Ovary (tissue), 9 donors: ENCODE measurements around the gene ALDH1A1. TPM values are rescaled to one million over a fixed set of nuclear protein-coding genes. Genes with fewer than 3 reads are reported as not detected.

ENCODE experiments used
- DNase-seq, 5 donors: peaks; one replicate each; pipeline ENCODE4 v3.0.0-alpha.2; 2019 to 2020
- H3K27ac ChIP-seq, 2 donors: fragments of 200-600 bp; one replicate each; pipeline versions ENCODE4 v1.5.1 to v1.8.0; 2019 to 2022
- H3K27me3 ChIP-seq: fragments of 200-600 bp; one replicate; pipeline ENCODE4 v1.8.0; 2022
- H3K36me3 ChIP-seq: fragments of 200-600 bp; sonication (generic); one replicate; pipeline ENCODE4 v1.5.1; 2019
- H3K4me1 ChIP-seq: one replicate; pipeline ENCODE4 v1.8.1; 2013; ENCODE audit warnings: mild to moderate bottlenecking, moderate library complexity; ENCODE audit not compliant: insufficient read depth
- H3K4me3 ChIP-seq: fragments of 200-600 bp; sonication (generic); one replicate; pipeline ENCODE4 v1.5.1; 2017
- H3K9me3 ChIP-seq, 2 donors: fragments of 200-600 bp in 1 of 2; sonication (generic) in 1 of 2; one replicate each; pipeline versions ENCODE4 v1.5.1 to v1.8.1; 2013 to 2019; ENCODE audit warnings: mild to moderate bottlenecking in 1 of 2, moderate library complexity in 1 of 2
- EP300 ChIP-seq: sonication (generic); formaldehyde crosslinking; IDR thresholded peaks from one replicate; pipeline ENCODE4 v1.6.1; 2017; ENCODE audit warnings: antibody characterized with exemption
- POLR2A ChIP-seq: fragments of 450-650 bp; IDR thresholded peaks from one replicate; pipeline ENCODE4 v1.6.1; 2017; ENCODE audit warnings: antibody characterized with exemption, mild to moderate bottlenecking, moderate library complexity
- WGBS, 3 donors: extraction: QIAGEN DNeasy Blood & Tissue Kit in 1 of 3; methylation state at CpG; one replicate each; pipeline versions ENCODE4 v1.1.5 to v1.1.7; 2013 to 2017; 5-methylcytosine and 5-hydroxymethylcytosine counted together
- intact Hi-C, 4 donors: fragments of 100-400 bp; cut with DNase I; formaldehyde crosslinking; loops; one replicate each; pipeline versions ENCODE4 v1.11.0 to v1.15.1; 2022 to 2023
- polyA plus RNA-seq, 2 donors: library from polyadenylated mRNA; stranded (reverse); fragments of 200-250 nt in 1 of 2; fragments of 350-450 nt in 1 of 2; fragmentation: Illumina TruSeq in 1 of 2; extraction: RNeasy Lipid Tissue Mini Kit (QIAGEN cat#74804) in 1 of 2; gene quantifications; one replicate each; pipeline ENCODE4 v1.2.3, GENCODE V29; 2013 to 2014
- total RNA-seq, 7 donors: library from RNA; depleted of rRNA in 2 of 7; stranded (reverse); fragments of >200 nt in 2 of 7; fragmentation: NEBNext Ultra II Directional in 3 of 7; extraction: Animal tissue kit (Norgen Biotek cat#: 25700) in 3 of 7; gene quantifications; one replicate each; pipeline versions ENCODE4 v1.1.0 to v1.2.4, GENCODE V29; 2016 to 2023
- TF ChIP-seq, protein P1 (sequence below), 3 donors: fragments of 450-650 bp in 2 of 3; fragments of 200-600 bp in 1 of 3; IDR thresholded peaks; one replicate each; pipeline versions ENCODE4 v1.5.1 to v1.8.0; 2016 to 2022; ENCODE audit warnings: antibody characterized with exemption in 3 of 3, mild to moderate bottlenecking in 1 of 3
- donor health status: DM: no; HTN: no; CAD: no; lungs with moderate emphysema.
- donor health status: DM: no; HTN: no; CAD: no.
- donor health status: Bipolar disorder and iron deficiency.
- donor health status: DM: yes; HTN: yes; CAD: no.
- donor health status: DM: no; HTN: no; CAD: no.
- donor health status: DM: yes; HTN: yes; CAD: no.

ALDH1A1 gene
- total and polyA plus RNA-seq, 9 donors, result 116 to 301 (median 184) TPM

DNA sequence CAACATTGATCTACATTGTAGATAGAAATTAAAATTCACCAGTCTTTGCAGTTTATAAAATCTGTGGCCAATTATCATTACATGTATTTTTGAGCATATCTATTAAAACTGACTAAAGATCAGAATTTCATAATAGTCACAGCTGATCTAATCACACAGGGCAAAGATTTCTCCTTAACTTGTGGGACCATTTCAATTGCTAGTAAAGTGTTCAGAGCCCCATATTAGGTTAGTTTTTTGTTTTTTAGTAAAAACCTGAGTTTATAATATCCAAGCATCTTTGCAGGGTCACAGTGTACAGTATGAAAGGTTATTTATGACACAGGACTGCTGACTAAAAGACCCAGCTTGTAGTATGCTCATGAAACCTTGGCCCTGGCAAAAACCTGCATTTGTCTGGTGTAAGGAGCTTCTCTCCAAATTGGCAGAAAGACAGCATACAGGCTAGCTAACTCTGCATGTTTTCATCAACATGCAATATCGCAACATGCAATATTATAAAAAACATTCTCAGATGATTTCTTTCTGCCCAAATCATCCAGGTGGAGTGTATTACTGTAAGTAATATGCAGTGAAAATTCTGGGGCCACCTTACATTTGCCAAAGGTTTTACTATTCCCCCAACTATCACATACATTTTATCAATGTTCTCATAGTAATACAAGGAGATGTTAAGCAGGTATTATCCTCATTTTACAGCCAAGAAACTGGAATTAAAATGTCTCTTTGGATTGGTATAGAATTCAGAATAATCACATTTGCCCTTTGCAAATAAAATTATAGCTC is 37.7 kb upstream of the ALDH1A1 start:
- 62 to 77% (median 63%) methylated on average over 1 of the region's 1 CpG for WGBS, 3 donors
- no peak for DNase-seq
- Histone ChIP-seq H3K4me3 (no peak overlapping the region), H3K4me1 (no peaks in the 10 kb centered on the region), H3K27me3 (no peaks in the 10 kb centered on the region), H3K27ac (no peak overlapping the region), H3K36me3 (no peaks in the 10 kb centered on the region), H3K9me3 (no peaks in the 10 kb centered on the region)
- TF ChIP-seq, protein P1, sequence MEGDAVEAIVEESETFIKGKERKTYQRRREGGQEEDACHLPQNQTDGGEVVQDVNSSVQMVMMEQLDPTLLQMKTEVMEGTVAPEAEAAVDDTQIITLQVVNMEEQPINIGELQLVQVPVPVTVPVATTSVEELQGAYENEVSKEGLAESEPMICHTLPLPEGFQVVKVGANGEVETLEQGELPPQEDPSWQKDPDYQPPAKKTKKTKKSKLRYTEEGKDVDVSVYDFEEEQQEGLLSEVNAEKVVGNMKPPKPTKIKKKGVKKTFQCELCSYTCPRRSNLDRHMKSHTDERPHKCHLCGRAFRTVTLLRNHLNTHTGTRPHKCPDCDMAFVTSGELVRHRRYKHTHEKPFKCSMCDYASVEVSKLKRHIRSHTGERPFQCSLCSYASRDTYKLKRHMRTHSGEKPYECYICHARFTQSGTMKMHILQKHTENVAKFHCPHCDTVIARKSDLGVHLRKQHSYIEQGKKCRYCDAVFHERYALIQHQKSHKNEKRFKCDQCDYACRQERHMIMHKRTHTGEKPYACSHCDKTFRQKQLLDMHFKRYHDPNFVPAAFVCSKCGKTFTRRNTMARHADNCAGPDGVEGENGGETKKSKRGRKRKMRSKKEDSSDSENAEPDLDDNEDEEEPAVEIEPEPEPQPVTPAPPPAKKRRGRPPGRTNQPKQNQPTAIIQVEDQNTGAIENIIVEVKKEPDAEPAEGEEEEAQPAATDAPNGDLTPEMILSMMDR (IDR thresholded peaks at IDR 0.05), result no peak
- TF ChIP-seq POLR2A (no peak), EP300 (no peak)
- intact Hi-C loops, result no loop called here

DNA sequence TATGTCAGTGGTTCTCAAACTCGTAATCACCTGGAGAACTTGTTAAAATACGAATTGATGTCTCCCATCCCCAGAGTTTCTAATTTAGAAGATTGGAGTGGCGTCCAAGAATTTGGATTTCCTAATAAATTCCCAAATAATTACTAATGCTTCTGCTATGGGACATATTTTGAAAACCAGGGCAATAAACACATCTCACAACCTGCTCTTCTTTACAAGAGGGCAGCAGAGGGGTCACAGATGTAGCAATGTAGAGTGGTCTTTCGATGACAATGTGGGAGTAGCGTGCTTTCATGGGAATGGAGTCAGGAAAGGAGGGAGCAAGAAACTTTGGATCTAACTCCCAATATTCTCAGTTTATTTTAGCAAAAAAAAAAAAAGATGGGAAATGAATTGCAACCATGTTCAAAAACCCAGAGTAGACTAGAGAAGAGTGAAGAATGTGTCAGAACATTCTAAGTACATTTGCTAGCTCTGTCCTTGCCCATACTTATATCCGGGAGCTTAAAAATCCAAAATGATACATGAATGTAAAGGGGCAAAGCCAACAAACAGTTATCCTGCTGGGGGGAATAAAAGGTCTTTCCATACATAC is 33.8 kb upstream of the ALDH1A1 start:
- peak in 1 of 5 donors; percentile 20 for DNase-seq
- intact Hi-C loops, result no loop called here
- TF ChIP-seq POLR2A (no peak), EP300 (no peak)
- TF ChIP-seq, protein P1 (IDR thresholded peaks at IDR 0.05), result no peak
- whole genome bisulfite sequencing, 3 donors, result 86 to 92% (median 88%) methylated on average over 6 of the region's 6 CpGs
- H3K36me3 ChIP-seq, result no peaks in the 10 kb centered on the region
- H3K4me1 ChIP-seq, result no peaks in the 10 kb centered on the region
- H3K9me3 ChIP-seq, result no peaks in the 10 kb centered on the region
- H3K4me3 ChIP-seq, result no peak overlapping the region
- no peaks in the 10 kb centered on the region for H3K27me3 ChIP-seq
- H3K27ac ChIP-seq, result no peak overlapping the region

- no peak overlapping the region for H3K4me3 ChIP-seq
- intact Hi-C loops, result no loop called here
- DNase-seq, result no peak
- H3K4me1 ChIP-seq, result no peaks in the 10 kb centered on the region
- H3K9me3 ChIP-seq, result no peaks in the 10 kb centered on the region
- H3K27ac ChIP-seq, result no peak overlapping the region
- TF ChIP-seq POLR2A (no peak), EP300 (no peak)
- TF ChIP-seq, protein P1 (IDR thresholded peaks at IDR 0.05), result no peak
- WGBS, 3 donors, result 86 to 87% (median 87%) methylated on average over 3 of the region's 3 CpGs
- no peaks in the 10 kb centered on the region for H3K27me3 ChIP-seq
- H3K36me3 ChIP-seq, result no peaks in the 10 kb centered on the region
Observed at GRCh38 chr9:72985746-72986145, 32.9 kb upstream of the ALDH1A1 start.

GRCh38 chr9:72984991-72985390 is 32.1 kb upstream of the ALDH1A1 start:
- TF ChIP-seq POLR2A (no peak), EP300 (no peak)
- no peak overlapping the region for H3K27ac ChIP-seq
- no peaks in the 10 kb centered on the region for H3K27me3 ChIP-seq
- 72 to 79% (median 74%) methylated on average over 3 of the region's 3 CpGs for WGBS, 3 donors
- intact Hi-C loops, result no loop called here
- H3K4me1 ChIP-seq, result no peaks in the 10 kb centered on the region
- no peak overlapping the region for H3K4me3 ChIP-seq
- no peaks in the 10 kb centered on the region for H3K9me3 ChIP-seq
- no peaks in the 10 kb centered on the region for H3K36me3 ChIP-seq
- DNase-seq, result no peak
